Esophagus squamous epithelium (tissue), 5 donors: ENCODE data around the gene OR51G2. TPM values are rescaled to one million over a fixed set of nuclear protein-coding genes. Genes with fewer than 3 reads are reported as not detected.

Experiments
- DNase-seq: peaks from one replicate; lab custom pipeline; 2025; lab: John Stamatoyannopoulos, UW
- H3K27ac ChIP-seq, 4 donors: fragments of 200-600 bp; sonication (generic); one replicate each; pipeline ENCODE4 v1.5.1; 2016 to 2019; ENCODE audit warnings: mild to moderate bottlenecking in 1 of 4
- H3K27me3 ChIP-seq, 4 donors: fragments of 200-600 bp; sonication (generic); 1 replicate in 3 of 4; 2 replicates in 1 of 4; pipeline versions ENCODE4 v1.5.1 to v1.6.0; 2017 to 2021; ENCODE audit warnings: antibody characterized with exemption in 1 of 4
- H3K36me3 ChIP-seq, 3 donors: fragments of 200-600 bp; sonication (generic); one replicate each; pipeline ENCODE4 v1.5.1; 2016 to 2019
- H3K4me1 ChIP-seq, 3 donors: fragments of 200-600 bp; sonication (generic); one replicate each; pipeline ENCODE4 v1.5.1; 2017 to 2019
- H3K4me3 ChIP-seq, 4 donors: fragments of 200-600 bp; sonication (generic); 1 replicate in 3 of 4; 2 replicates in 1 of 4; pipeline ENCODE4 v1.5.1; 2016 to 2019; ENCODE audit warnings: mild to moderate bottlenecking in 2 of 4, moderate library complexity in 1 of 4
- H3K9me3 ChIP-seq, 3 donors: fragments of 200-600 bp; sonication (generic); one replicate each; pipeline ENCODE4 v1.5.1; 2016 to 2019
- CTCF ChIP-seq, 6 experiments: fragments of 450-650 bp in 4 of 6; fragments of 200-600 bp in 2 of 6; sonication (generic) in 2 of 6; IDR thresholded peaks; one replicate each; pipeline ENCODE4 v1.5.1; 2016 to 2019; ENCODE audit warnings: antibody characterized with exemption in 6 of 6, mild to moderate bottlenecking in 4 of 6, moderate library complexity in 4 of 6
- POLR2A ChIP-seq, 4 donors: fragments of 450-650 bp; IDR thresholded peaks; one replicate each; pipeline ENCODE4 v1.6.1; 2017; ENCODE audit warnings: antibody characterized with exemption in 4 of 4, mild to moderate bottlenecking in 4 of 4, moderate library complexity in 3 of 4
- WGBS, 2 donors: methylation state at CpG; one replicate each; pipeline ENCODE4 v1.1.5; 2018; 5-methylcytosine and 5-hydroxymethylcytosine counted together
- intact Hi-C: fragments of 100-400 bp; cut with DNase I; formaldehyde crosslinking; loops from one replicate; pipeline ENCODE4 v1.15.0; 2022
- total RNA-seq, 4 donors: library from RNA; depleted of rRNA; stranded (reverse); fragments of >200 nt; gene quantifications; one replicate each; pipeline ENCODE4 v1.1.0, GENCODE V29; 2016
- donor health status: DM: yes; HTN: yes; CAD: no.

The OR51G2 gene
- total RNA-seq, 4 donors from 2014 or later, result not detected

- DNase-seq, result no peak
- intact Hi-C loops, result no loop called here
- Histone ChIP-seq H3K4me3 (no peak within 1 kb of the TSS), H3K27me3 (no peaks in the 10 kb centered on the region), H3K27ac (no peak within 1 kb of the TSS), H3K9me3 (no peaks in the 10 kb centered on the region), H3K4me1 (no peaks in the 10 kb centered on the region), H3K36me3 (no peaks in the 10 kb centered on the region)
- TF ChIP-seq CTCF (IDR thresholded peaks at IDR 0.05) (no peak), POLR2A (IDR thresholded peaks at IDR 0.05) (no peak)
These were observed 28.4 kb upstream of the OR51G2 start, which contains the start of gene OR51A4 for GRCh38 chr11:4947505-4947904. OR51A4 (minus strand) TSS chr11:4947605; CDS start chr11:4947100, 505 bp downstream.

GRCh38 chr11:4936745-4937144, 17.6 kb upstream of the OR51G2 start:
- intact Hi-C loops, result no loop called here
- no peak overlapping the region for H3K27ac ChIP-seq
- H3K36me3 ChIP-seq, result no peaks in the 10 kb centered on the region
- H3K9me3 ChIP-seq, result no peaks in the 10 kb centered on the region
- WGBS, 2 donors, result 70 to 76% methylated on average over 3 of the region's 3 CpGs
- no peaks in the 10 kb centered on the region for H3K4me1 ChIP-seq
- TF ChIP-seq POLR2A (IDR thresholded peaks at IDR 0.05), result no peak
- TF ChIP-seq CTCF (IDR thresholded peaks at IDR 0.05), result no peak
- no peak for DNase-seq
- no peaks in the 10 kb centered on the region for H3K27me3 ChIP-seq
- H3K4me3 ChIP-seq, result no peak overlapping the region

GRCh38 chr11:4932751-4933150, 13.6 kb upstream of the OR51G2 start:
- WGBS, 2 donors, result 40 to 61% methylated on average over 4 of the region's 4 CpGs
- H3K36me3 ChIP-seq, result no peaks in the 10 kb centered on the region
- no peaks in the 10 kb centered on the region for H3K27me3 ChIP-seq
- no peaks in the 10 kb centered on the region for H3K4me1 ChIP-seq
- no peak overlapping the region for H3K4me3 ChIP-seq
- no peaks in the 10 kb centered on the region for H3K9me3 ChIP-seq
- no peak for DNase-seq
- no peak for TF ChIP-seq POLR2A (IDR thresholded peaks at IDR 0.05)
- TF ChIP-seq CTCF (IDR thresholded peaks at IDR 0.05), result no peak
- intact Hi-C loops, result no loop called here
- no peak overlapping the region for H3K27ac ChIP-seq

GRCh38 chr11:4926608-4927007, 7.5 kb upstream of the OR51G2 start:
- TF ChIP-seq CTCF (IDR thresholded peaks at IDR 0.05) (no peak), POLR2A (IDR thresholded peaks at IDR 0.05) (no peak)
- intact Hi-C loops, result no loop called here
- DNase-seq, result no peak

GRCh38 chr11:4924239-4924638, 5.1 kb upstream of the OR51G2 start, which contains the start of gene OR51G1:
OR51G1 (minus strand) TSS chr11:4924339; CDS start chr11:4924339, 0 bp downstream.
- no peaks in the 10 kb centered on the region for H3K4me1 ChIP-seq
- intact Hi-C loops, result no loop called here

More at GRCh38 chr11:4926608-4927007, 7.5 kb upstream of the OR51G2 start:
- Histone ChIP-seq H3K4me3 (no peak overlapping the region), H3K36me3 (no peaks in the 10 kb centered on the region), H3K27me3 (no peaks in the 10 kb centered on the region), H3K9me3 (no peaks in the 10 kb centered on the region), H3K4me1 (no peaks in the 10 kb centered on the region), H3K27ac (no peak overlapping the region)

More at GRCh38 chr11:4924239-4924638, 5.1 kb upstream of the OR51G2 start, which contains the start of gene OR51G1:
- H3K27ac ChIP-seq, result no peak within 1 kb of the TSS
- no peaks in the 10 kb centered on the region for H3K36me3 ChIP-seq
- no peak for TF ChIP-seq CTCF (IDR thresholded peaks at IDR 0.05)
- TF ChIP-seq POLR2A (IDR thresholded peaks at IDR 0.05), result no peak
- no peaks in the 10 kb centered on the region for H3K9me3 ChIP-seq
- DNase-seq, result no peak
- H3K4me3 ChIP-seq, result no peak within 1 kb of the TSS
- 78 to 80% methylated on average over 1 of the region's 1 CpG for WGBS, 2 donors
- no peaks in the 10 kb centered on the region for H3K27me3 ChIP-seq
